Heart left ventricle (tissue), 16 donors: Measurements from ENCODE around the gene ICAM4. TPM values are rescaled to one million over a fixed set of nuclear protein-coding genes. Genes with fewer than 3 reads are reported as not detected.
A peak's percentile ranks its signal among the peaks of the same experiment; 100 is the strongest.

Experiments used
- ATAC-seq, 4 donors: fragments of 200-7000 bp; cut with Tn5 transposase; one replicate each; pipeline ENCODE4 v1.9.1; 2020 to 2022; ENCODE audit warnings: moderate library complexity in 4 of 4, mild to moderate bottlenecking in 3 of 4, moderate number of reproducible peaks in 1 of 4
- DNase-seq, 5 donors: peaks; one replicate each; pipeline ENCODE4 v3.0.0-alpha.2; 2020
- H3K27ac ChIP-seq, 12 donors: fragments of 200-600 bp; sonication (generic) in 4 of 12; one replicate each; pipeline versions ENCODE4 v1.5.0 to v1.8.0; 2016 to 2022; ENCODE audit warnings: mild to moderate bottlenecking in 2 of 12
- H3K27me3 ChIP-seq, 9 donors: fragments of 200-600 bp; sonication (generic) in 2 of 9; one replicate each; pipeline versions ENCODE4 v1.5.1 to v1.8.0; 2016 to 2022; ENCODE audit warnings: mild to moderate bottlenecking in 3 of 9
- H3K36me3 ChIP-seq, 9 donors: fragments of 200-600 bp; sonication (generic) in 2 of 9; one replicate each; pipeline versions ENCODE4 v1.5.0 to v1.8.0; 2018 to 2022; ENCODE audit warnings: mild to moderate bottlenecking in 2 of 9
- H3K4me1 ChIP-seq, 12 donors: fragments of 200-600 bp; sonication (generic) in 4 of 12; one replicate each; pipeline versions ENCODE4 v1.5.0 to v1.8.0; 2016 to 2022; ENCODE audit warnings: mild to moderate bottlenecking in 3 of 12
- H3K4me3 ChIP-seq, 12 donors: fragments of 200-600 bp; sonication (generic) in 4 of 12; one replicate each; pipeline versions ENCODE4 v1.5.0 to v1.8.0; 2017 to 2022; ENCODE audit warnings: mild to moderate bottlenecking in 9 of 12, moderate library complexity in 4 of 12
- H3K9me3 ChIP-seq, 12 donors: fragments of 200-600 bp; sonication (generic) in 4 of 12; one replicate each; pipeline versions ENCODE4 v1.5.0 to v1.8.0; 2016 to 2022; ENCODE audit warnings: mild to moderate bottlenecking in 1 of 12
- CTCF ChIP-seq, 12 donors: fragments of 200-600 bp; sonication (generic) in 4 of 12; IDR thresholded peaks; one replicate each; pipeline versions ENCODE4 v1.5.0 to v1.8.0; 2018 to 2022; ENCODE audit warnings: antibody characterized with exemption in 12 of 12, mild to moderate bottlenecking in 5 of 12
- POLR2A ChIP-seq, 2 donors: fragments of 450-650 bp; IDR thresholded peaks; one replicate each; pipeline ENCODE4 v1.6.1; 2017; ENCODE audit warnings: antibody characterized with exemption in 2 of 2, mild to moderate bottlenecking in 2 of 2, moderate library complexity in 2 of 2
- WGBS, 4 donors: extraction: QIAGEN DNeasy Blood & Tissue Kit in 2 of 4; methylation state at CpG; one replicate each; pipeline versions ENCODE4 v1.1.5 to v1.1.7; 2013 to 2018; 5-methylcytosine and 5-hydroxymethylcytosine counted together
- intact Hi-C, 10 donors: fragments of 100-400 bp; cut with DNase I; formaldehyde crosslinking; loops; one replicate each; pipeline versions ENCODE4 v1.11.1 to v1.14.2; 2022
- polyA plus RNA-seq, 2 donors: library from polyadenylated mRNA; stranded (reverse); fragments of 200-250 nt; gene quantifications; one replicate each; pipeline ENCODE4 v1.2.3, GENCODE V29; 2013
- total RNA-seq, 9 donors: library from RNA; depleted of rRNA in 2 of 9; stranded (reverse); fragments of >200 nt in 2 of 9; fragmentation: NEBNext Ultra II Directional in 3 of 9; extraction: Animal tissue kit (Norgen Biotek cat#: 25700) in 3 of 9; gene quantifications; one replicate each; pipeline versions ENCODE4 v1.1.0 to v1.2.4, GENCODE V29; 2016 to 2023
- donor health status: ischemic (EF 13 %, LVEDD 7.1; RV severe dilation, severe dysfunction).
- donor health status: healthy with polysubstance abuse.
- donor health status: DM: no; HTN: yes; CAD: no.
- donor health status: DM: no; HTN: no; CAD: no.
- donor health status: ischemic (EF 25% LVEDD 6.9; RV normal size, moderate dysfunction).
- donor health status: ischemic (EF 25% LVEDD 5.7; RV mildly dilated, moderate dysfunction).
- donor health status: healthy.
- donor health status: DM: yes; HTN: yes; CAD: no.
- donor health status: ischemic (EF 35%, LVEDD 5.7; RV mildly dilated, moderate dysfunction).
- donor health status: nonischemic (EF 11% LVEDD 7.7; RV severe dilation, severe dysfunction).
- donor health status: DM: yes; HTN: yes; CAD: no.
- donor health status: PGD.
- donor health status: ischemic (EF 29% LVEDD 5.4; RV normal size, mild dysfunction).
- donor health status: nonischemic (EF 23%, LVEDD 6.1; RV moderate dilation, normal function).

ICAM4 gene
- total and polyA plus RNA-seq, 11 donors: 0.21 to 1.2 (median 0.62) TPM; not detected in 3

GRCh38 chr19:10288662-10289166, 2.0 kb downstream of the ICAM4 start:
- H3K27ac ChIP-seq: no peak overlapping the region
- H3K9me3 ChIP-seq: no peaks in the 10 kb centered on the region
- DNase-seq: no peak
- peaks cover 24 to 71% (median 60%) of the 10 kb centered on the region in 9 donors for H3K27me3 ChIP-seq
- WGBS, 4 donors: 8 to 13% (median 11%) methylated on average over 18 to 23 of the region's 23 CpGs
- H3K4me1 ChIP-seq: peaks cover 5 to 92% (median 61%) of the 10 kb centered on the region in 12 donors
- intact Hi-C loops: loop anchor here in 1 of 10 donors (5.0 kb wide), 1 partner anchor 44 kb away; the partner anchor contains the start of gene RAVER1
- H3K36me3 ChIP-seq: peaks cover 0 to 25% (median 21%) of the 10 kb centered on the region in 9 donors
- no peak for ATAC-seq
- TF ChIP-seq POLR2A (IDR thresholded peaks at IDR 0.05) (no peak), CTCF (IDR thresholded peaks at IDR 0.05) (no peak)
- H3K4me3 ChIP-seq: peak overlapping the region in 8 of 12 donors; percentile 21 to 60 (median 35)

- 1 to 2% (median 1%) methylated on average over 37 to 50 of the region's 50 CpGs for WGBS, 4 donors
- intact Hi-C loops: loop anchor here in 1 of 10 donors (5.0 kb wide), 1 partner anchor 43 kb away; the partner anchor contains the start of gene RAVER1
- Histone ChIP-seq H3K27ac (no peak overlapping the region), H3K4me3 (peak overlapping the region in 10 of 12 donors; percentile 20 to 60 (median 35)), H3K36me3 (peaks cover 0 to 19% (median 16%) of the 10 kb centered on the region in 9 donors), H3K4me1 (peaks cover 5 to 93% (median 61%) of the 10 kb centered on the region in 12 donors), H3K27me3 (peaks cover 30 to 77% (median 66%) of the 10 kb centered on the region in 9 donors), H3K9me3 (no peaks in the 10 kb centered on the region)
- DNase-seq (peak in 2 of 5 donors; percentile 11 to 60), ATAC-seq (no peak)
- TF ChIP-seq POLR2A (IDR thresholded peaks at IDR 0.05) (no peak), CTCF (IDR thresholded peaks at IDR 0.05) (no peak)
Observed at GRCh38 chr19:10289167-10289835, 2.5 kb downstream of the ICAM4 start.

GRCh38 chr19:10289836-10290356, 3.1 kb downstream of the ICAM4 start, which contains the start of gene ICAM5:
Gene ICAM5 (plus strand): TSS chr19:10289952. CDS start chr19:10290044, 92 bp downstream.
- H3K27me3 ChIP-seq: peaks cover 34 to 83% (median 72%) of the 10 kb centered on the region in 9 donors
- intact Hi-C loops: loop anchor here in 1 of 10 donors (5.0 kb wide), 1 partner anchor 42 kb away; the partner anchor contains the start of gene RAVER1
- H3K36me3 ChIP-seq: peaks cover 0 to 13% (median 10%) of the 10 kb centered on the region in 9 donors
- no peaks in the 10 kb centered on the region for H3K9me3 ChIP-seq
- TF ChIP-seq CTCF (IDR thresholded peaks at IDR 0.05) (no peak), POLR2A (IDR thresholded peaks at IDR 0.05) (no peak)
- ATAC-seq (no peak), DNase-seq (no peak)
- peaks cover 5 to 94% (median 61%) of the 10 kb centered on the region in 12 donors for H3K4me1 ChIP-seq
- 2 to 3% (median 2%) methylated on average over 10 to 45 of the region's 45 CpGs for WGBS, 4 donors
- no peak within 1 kb of the TSS for H3K27ac ChIP-seq
- peak within 1 kb of the TSS; percentile 3 to 60 (median 43) for H3K4me3 ChIP-seq
